MG63 (cell line): ENCODE results near the gene HPSE2. TPM values are rescaled to one million over a fixed set of nuclear protein-coding genes. Genes with fewer than 3 reads are reported as not detected.
"Not testable (repeated sequence)": the region's sequence is repeated elsewhere in the genome, so short reads cannot be mapped to it uniquely, and the experiment has no call there.

Source experiments
- DNase-seq: peaks from one replicate; pipeline ENCODE4 v3.0.0-alpha.2; 2020
- H3K27me3 ChIP-seq: fragments of 250-450 bp; sonication (Bioruptor Pico); 2 replicates; pipeline ENCODE4 v1.5.1; 2020; ENCODE audit warnings: mild to moderate bottlenecking, moderate library complexity
- H3K36me3 ChIP-seq: fragments of 250-450 bp; sonication (Bioruptor Pico); 2 replicates; pipeline ENCODE4 v1.5.1; 2020; ENCODE audit warnings: mild to moderate bottlenecking, moderate library complexity
- H3K4me3 ChIP-seq: fragments of 250-450 bp; sonication (Bioruptor Pico); 2 replicates; pipeline ENCODE4 v1.5.1; 2020; ENCODE audit warnings: mild to moderate bottlenecking, moderate library complexity
- H3K9me3 ChIP-seq: fragments of 250-450 bp; sonication (Bioruptor Pico); 2 replicates; pipeline ENCODE4 v1.5.1; 2020; ENCODE audit warnings: mild to moderate bottlenecking, moderate library complexity
- total RNA-seq: library from RNA; depleted of rRNA; stranded (reverse); fragments of >200 nt; shearing (Covaris generic); gene quantifications from 2 replicates; pipeline ENCODE4 v1.2.3, GENCODE V29; 2014; ENCODE audit warnings: low replicate concordance

The HPSE2 gene
- total RNA-seq, 1 experiment from 2014 or later: not detected

- no peak overlapping the region for H3K4me3 ChIP-seq
- no peaks in the 10 kb centered on the region for H3K36me3 ChIP-seq
- H3K9me3 ChIP-seq: no peaks in the 10 kb centered on the region
- DNase-seq: no peak
- H3K27me3 ChIP-seq: no peaks in the 10 kb centered on the region
Measured at GRCh38 chr10:98567391-98568133, 668.1 kb downstream of the HPSE2 start.

GRCh38 chr10:98563811-98564210 lies 671.8 kb downstream of the HPSE2 start:
- Histone ChIP-seq H3K27me3 (no peaks in the 10 kb centered on the region), H3K9me3 (no peaks in the 10 kb centered on the region), H3K4me3 (no peak overlapping the region), H3K36me3 (no peaks in the 10 kb centered on the region)
- no peak for DNase-seq

- Histone ChIP-seq H3K27me3 (no peaks in the 10 kb centered on the region), H3K36me3 (no peaks in the 10 kb centered on the region), H3K4me3 (no peak overlapping the region), H3K9me3 (no peaks in the 10 kb centered on the region)
- no peak for DNase-seq
Measured at GRCh38 chr10:98560565-98560964, 675.1 kb downstream of the HPSE2 start.

DNA sequence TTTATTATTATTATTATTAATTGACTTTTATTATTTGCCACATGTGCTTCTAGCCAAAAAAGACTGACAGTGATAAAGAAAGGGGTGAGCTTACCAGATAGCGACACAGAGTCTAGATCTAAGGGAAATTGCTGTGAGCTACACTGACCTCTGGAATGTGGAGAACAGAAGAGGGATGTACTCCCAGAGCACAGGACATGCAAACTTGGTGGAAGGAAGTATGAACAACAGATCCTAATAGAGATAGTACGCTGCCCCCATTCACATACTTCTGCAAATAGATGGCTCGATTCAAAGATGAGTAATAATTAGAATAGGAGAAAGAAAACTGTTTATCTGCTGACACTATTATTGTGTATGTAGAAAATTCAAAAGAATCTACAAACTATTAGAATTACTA lies 679.6 kb downstream of the HPSE2 start:
- Histone ChIP-seq H3K27me3 (no peaks in the 10 kb centered on the region), H3K4me3 (no peak overlapping the region), H3K9me3 (no peaks in the 10 kb centered on the region), H3K36me3 (no peaks in the 10 kb centered on the region)
- DNase-seq: no peak

DNA sequence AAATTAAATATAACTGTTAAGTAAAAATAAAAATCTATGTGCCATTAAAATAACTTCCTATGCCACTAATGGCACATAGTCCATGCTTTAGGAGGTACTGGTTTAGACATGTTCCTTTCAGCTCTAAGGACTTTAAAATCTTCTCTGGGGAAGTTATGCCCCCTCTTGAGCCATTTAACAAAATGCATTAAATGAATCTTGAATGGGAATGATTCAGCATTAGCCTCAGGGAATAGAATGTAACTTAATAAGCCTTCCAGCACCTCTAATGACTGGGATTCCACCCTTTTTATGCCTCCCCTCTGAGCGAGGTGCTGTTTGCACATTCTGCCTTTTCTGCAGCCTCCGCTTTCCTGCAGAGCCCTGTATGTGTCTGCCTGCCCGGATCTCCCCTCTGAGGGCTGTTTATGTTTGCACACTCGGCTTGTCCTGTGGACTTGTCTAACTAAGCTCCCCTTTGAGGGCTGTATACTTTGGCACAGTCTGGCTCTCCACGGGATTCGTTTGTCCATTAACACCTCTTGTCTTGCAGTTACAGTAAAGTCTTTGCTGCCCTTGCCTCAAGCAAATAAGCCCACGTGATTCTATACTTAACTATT lies 680.5 kb downstream of the HPSE2 start:
- no peak for DNase-seq
- Histone ChIP-seq H3K9me3 (no peaks in the 10 kb centered on the region), H3K36me3 (no peaks in the 10 kb centered on the region), H3K4me3 (no peak overlapping the region), H3K27me3 (no peaks in the 10 kb centered on the region)

GRCh38 chr10:98541561-98541960 lies 694.1 kb downstream of the HPSE2 start:
- H3K36me3 ChIP-seq, H3K4me3 ChIP-seq, H3K27me3 ChIP-seq, DNase-seq, H3K9me3 ChIP-seq: not testable (repeated sequence)

- DNase-seq: no peak
- Histone ChIP-seq H3K36me3 (no peaks in the 10 kb centered on the region), H3K27me3 (no peaks in the 10 kb centered on the region), H3K4me3 (no peak overlapping the region), H3K9me3 (no peaks in the 10 kb centered on the region)
Measured at GRCh38 chr10:98539578-98539977, 696.1 kb downstream of the HPSE2 start.

DNA sequence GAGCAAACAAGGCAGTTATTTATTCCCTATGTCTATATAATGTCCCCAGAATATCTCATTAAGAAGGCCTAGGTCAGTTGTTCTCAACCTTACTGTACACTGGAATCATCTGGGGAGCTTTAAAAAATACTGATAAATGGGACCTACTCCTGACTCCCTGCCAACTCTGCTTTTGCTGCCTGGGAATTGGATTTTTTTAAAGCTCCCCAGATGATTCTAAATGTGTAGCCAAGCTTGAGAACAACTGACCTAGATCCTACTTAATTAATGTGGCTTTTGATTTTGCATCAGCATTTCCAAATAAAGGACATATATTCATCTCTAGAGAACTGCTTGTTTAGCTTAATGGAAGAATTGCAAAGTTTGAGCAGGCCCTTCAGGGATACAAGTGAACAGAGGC lies 697.2 kb downstream of the HPSE2 start:
- DNase-seq: no peak
- Histone ChIP-seq H3K9me3 (no peaks in the 10 kb centered on the region), H3K4me3 (no peak overlapping the region), H3K36me3 (no peaks in the 10 kb centered on the region), H3K27me3 (no peaks in the 10 kb centered on the region)

DNA sequence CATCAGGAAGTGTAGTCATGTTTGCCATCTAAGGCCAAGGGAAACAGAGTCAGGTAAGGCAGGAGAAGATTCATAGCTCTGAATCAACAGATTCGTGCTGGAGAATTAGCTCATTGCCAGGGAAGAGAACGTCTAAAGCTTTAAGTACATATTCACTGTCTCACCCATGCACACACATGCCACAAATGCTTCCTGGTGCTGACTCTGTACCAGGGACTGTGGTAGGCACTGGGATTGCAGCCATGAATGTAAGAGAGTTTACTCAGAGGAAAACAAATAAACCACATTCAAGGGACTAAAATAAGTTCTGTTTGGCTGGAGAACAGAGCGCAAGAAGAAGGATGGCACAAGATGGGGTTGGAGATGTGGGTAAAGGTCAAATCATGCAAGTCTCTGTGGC lies 699.1 kb downstream of the HPSE2 start:
- DNase-seq: peak; percentile 86

GRCh38 chr10:98533746-98534445 lies 701.8 kb downstream of the HPSE2 start:
- Histone ChIP-seq H3K4me3 (no peak overlapping the region), H3K9me3 (no peaks in the 10 kb centered on the region), H3K27me3 (no peaks in the 10 kb centered on the region), H3K36me3 (no peaks in the 10 kb centered on the region)
- DNase-seq: no peak

More for the DNA sequence above, 699.1 kb downstream of the HPSE2 start:
- H3K27me3 ChIP-seq: no peaks in the 10 kb centered on the region
- no peaks in the 10 kb centered on the region for H3K9me3 ChIP-seq
- no peak overlapping the region for H3K4me3 ChIP-seq
- H3K36me3 ChIP-seq: no peaks in the 10 kb centered on the region

GRCh38 chr10:98533241-98533640 lies 702.4 kb downstream of the HPSE2 start:
- Histone ChIP-seq H3K4me3 (no peak overlapping the region), H3K36me3 (no peaks in the 10 kb centered on the region), H3K27me3 (no peaks in the 10 kb centered on the region), H3K9me3 (no peaks in the 10 kb centered on the region)
- no peak for DNase-seq

DNA sequence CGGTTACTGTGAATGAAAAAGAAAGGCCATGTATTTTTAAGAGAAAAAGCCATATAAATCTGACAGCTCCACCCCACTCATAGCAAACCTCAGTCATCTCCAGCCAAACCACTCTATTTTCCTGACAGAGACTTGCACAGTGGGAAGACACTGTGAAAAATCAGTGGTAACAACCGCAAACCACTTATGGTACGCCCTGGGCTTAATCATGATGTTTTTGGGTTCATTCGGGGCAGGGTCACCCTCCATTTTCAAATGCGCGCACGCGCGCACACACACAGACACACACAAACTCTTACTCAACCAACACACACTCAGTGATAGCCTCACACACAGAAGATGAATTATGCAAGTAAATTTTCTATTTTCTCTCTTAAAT lies 706.9 kb downstream of the HPSE2 start:
- H3K9me3 ChIP-seq: no peaks in the 10 kb centered on the region
- DNase-seq: no peak
- H3K27me3 ChIP-seq: no peaks in the 10 kb centered on the region
- no peaks in the 10 kb centered on the region for H3K36me3 ChIP-seq
- H3K4me3 ChIP-seq: no peak overlapping the region

GRCh38 chr10:98528166-98528804 lies 707.4 kb downstream of the HPSE2 start:
- H3K27me3 ChIP-seq: no peaks in the 10 kb centered on the region
- H3K9me3 ChIP-seq: no peaks in the 10 kb centered on the region
- H3K4me3 ChIP-seq: no peak overlapping the region
- peak; percentile 61 for DNase-seq
- H3K36me3 ChIP-seq: no peaks in the 10 kb centered on the region

- H3K36me3 ChIP-seq: no peaks in the 10 kb centered on the region
- H3K27me3 ChIP-seq: no peaks in the 10 kb centered on the region
- H3K9me3 ChIP-seq: no peaks in the 10 kb centered on the region
- no peak overlapping the region for H3K4me3 ChIP-seq
- no peak for DNase-seq
Measured at GRCh38 chr10:98525969-98526368, 709.7 kb downstream of the HPSE2 start.

DNA sequence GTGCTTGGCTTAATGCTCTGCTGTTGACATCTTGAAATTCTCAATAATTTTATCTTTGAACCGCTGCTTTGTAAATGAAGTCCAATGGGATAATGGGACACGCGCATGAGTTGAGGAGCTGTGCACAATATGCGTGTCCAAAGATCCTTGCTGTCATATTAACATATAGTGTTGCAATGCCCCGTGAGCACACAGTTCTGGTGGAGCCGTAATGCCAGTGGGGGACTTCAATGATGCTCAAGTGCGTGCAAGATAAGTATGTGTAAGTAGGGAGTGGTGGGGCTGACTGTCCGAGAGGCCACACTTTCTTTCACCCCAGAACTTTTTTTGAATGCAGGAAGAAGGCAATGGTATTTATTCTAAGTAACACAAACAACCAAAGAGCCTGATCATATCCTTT lies 711.5 kb downstream of the HPSE2 start:
- no peaks in the 10 kb centered on the region for H3K36me3 ChIP-seq

GRCh38 chr10:98519841-98520240 lies 715.8 kb downstream of the HPSE2 start:
- Histone ChIP-seq H3K9me3 (no peaks in the 10 kb centered on the region), H3K36me3 (no peaks in the 10 kb centered on the region), H3K27me3 (no peaks in the 10 kb centered on the region), H3K4me3 (no peak overlapping the region)
- DNase-seq: no peak

More for the DNA sequence above, 711.5 kb downstream of the HPSE2 start:
- DNase-seq: no peak
- no peaks in the 10 kb centered on the region for H3K27me3 ChIP-seq
- no peak overlapping the region for H3K4me3 ChIP-seq
- H3K9me3 ChIP-seq: no peaks in the 10 kb centered on the region

DNA sequence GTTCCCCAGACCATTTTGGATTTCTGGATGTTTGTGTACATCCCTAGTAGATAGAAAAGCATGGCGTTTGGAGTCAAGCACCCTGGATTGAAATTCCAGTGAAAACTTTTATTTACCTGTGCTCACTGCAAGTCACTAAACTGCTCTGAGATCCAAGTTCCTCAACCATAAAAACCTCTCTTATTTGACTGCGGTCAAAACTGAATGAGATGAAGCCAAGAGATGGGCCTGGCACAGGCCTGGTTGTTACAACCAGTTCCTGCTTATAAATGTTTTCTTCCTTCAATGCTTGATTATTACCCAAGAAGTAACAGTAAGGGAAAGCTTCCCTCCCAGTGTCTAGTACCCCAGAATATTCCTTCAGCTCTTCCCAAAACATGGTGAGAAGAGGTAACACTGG lies 718.0 kb downstream of the HPSE2 start:
- DNase-seq: no peak
- no peaks in the 10 kb centered on the region for H3K9me3 ChIP-seq
- H3K4me3 ChIP-seq: no peak overlapping the region
- no peaks in the 10 kb centered on the region for H3K27me3 ChIP-seq
- H3K36me3 ChIP-seq: no peaks in the 10 kb centered on the region
